GM12878 (cell line): ENCODE results near the gene JAKMIP1. TPM values are rescaled to one million over a fixed set of nuclear protein-coding genes. Genes with fewer than 3 reads are reported as not detected.

Experiments
- ATAC-seq: fragments of 200-7000 bp; cut with Tn5 transposase; 3 replicates; pipeline ENCODE4 v1.9.1; 2020; ENCODE audit warnings: mild to moderate bottlenecking, moderate library complexity
- BruUV-seq: library from RNA; stranded (reverse); fragments of 400-500 nt; replicated peaks from 2 replicates; lab custom pipeline; 2021; lab: Mats Ljungman, UMichigan
- CTCF ChIA-PET: fragments of 300-600 bp; sonication (Branson Sonifier 250); formaldehyde crosslinking; extraction: SDS; loops from one replicate; lab custom pipeline; 2021; ENCODE audit warnings: inconsistent platforms; lab: Yijun Ruan, JAX
- POLR2A ChIA-PET: fragments of 350-600 bp; formaldehyde crosslinking; extraction: SDS; loops from one replicate; lab custom pipeline; 2021; ENCODE audit warnings: inconsistent platforms; lab: Charles Lee
- RAD21 ChIA-PET: fragments of 300-600 bp; sonication (Branson Sonifier 250); formaldehyde crosslinking; loops from one replicate; lab custom pipeline; 2023; ENCODE audit warnings: antibody characterized with exemption; ENCODE audit not compliant: unreplicated experiment; lab: Charles Lee
- SMC1A ChIA-PET: fragments of 300-600 bp; sonication (Branson Sonifier 250); formaldehyde crosslinking; loops from one replicate; lab custom pipeline; 2023; ENCODE audit not compliant: unreplicated experiment, uncharacterized antibody; lab: Charles Lee
- DNase-seq: peaks from one replicate; pipeline ENCODE4 v3.0.0-alpha.2; 2011; ENCODE audit warnings: low read depth, low spot score
- FAIRE-seq: peaks from 3 replicates; lab custom pipeline; 2011; peaks lifted over from hg19 to GRCh38; lab: Jason Lieb, UNC
- H2AFZ ChIP-seq: 2 replicates; pipeline ENCODE4 v1.6.0; 2011; ENCODE audit warnings: low read depth, low read length, control low read depth; ENCODE audit not compliant: control insufficient read depth
- H3K27ac ChIP-seq: 2 replicates; pipeline ENCODE4 v1.5.1; 2011; ENCODE audit warnings: control low read depth; ENCODE audit not compliant: control insufficient read depth, insufficient read depth
- H3K27me3 ChIP-seq, 2 experiments: replicated peaks in 1 of 2; 2 replicates each; pipeline versions ENCODE4 v1.6.0 to v1.6.1; 2011; ENCODE audit warnings: low read length in 1 of 2; ENCODE audit not compliant: control insufficient read depth in 2 of 2, insufficient read depth in 2 of 2
- H3K36me3 ChIP-seq, 2 experiments: 2 replicates each; pipeline ENCODE4 v1.5.1; 2011; ENCODE audit warnings: low read length in 1 of 2; ENCODE audit not compliant: control insufficient read depth in 2 of 2, insufficient read depth in 2 of 2
- H3K4me1 ChIP-seq: 2 replicates; pipeline ENCODE4 v1.6.1; 2011; ENCODE audit warnings: mild to moderate bottlenecking, low read length, moderate library complexity, mixed read lengths; ENCODE audit not compliant: control insufficient read depth, insufficient read depth
- H3K4me2 ChIP-seq: 2 replicates; pipeline ENCODE4 v1.6.0; 2011; ENCODE audit warnings: control low read depth; ENCODE audit not compliant: control insufficient read depth, insufficient read depth
- H3K4me3 ChIP-seq: fragments of 200-600 bp; sonication (generic); 2 replicates; pipeline ENCODE4 v1.5.1; 2016
- H3K79me2 ChIP-seq: 2 replicates; pipeline ENCODE4 v1.6.0; 2011; ENCODE audit warnings: low read length; ENCODE audit not compliant: control insufficient read depth, insufficient read depth
- H3K9ac ChIP-seq: 2 replicates; pipeline ENCODE4 v1.8.0; 2011; ENCODE audit warnings: low read length, control low read depth, mixed read lengths; ENCODE audit not compliant: control insufficient read depth, insufficient read depth
- H3K9me3 ChIP-seq: replicated peaks from 3 replicates; pipeline ENCODE4 v1.5.1; 2011; ENCODE audit warnings: mild to moderate bottlenecking, low read length; ENCODE audit not compliant: control insufficient read depth, insufficient read depth
- H4K20me1 ChIP-seq: 2 replicates; pipeline ENCODE4 v1.6.0; 2011; ENCODE audit not compliant: control insufficient read depth, insufficient read depth
- CHD2 ChIP-seq: IDR thresholded peaks from 2 replicates; pipeline ENCODE4 v1.6.1; 2011; ENCODE audit warnings: low read depth, low read length, improper control_type of control experiment, borderline replicate concordance
- CREB1 ChIP-seq: IDR thresholded peaks from 2 replicates; pipeline ENCODE4 v1.6.1; 2012; ENCODE audit warnings: low read depth, mild to moderate bottlenecking, inconsistent platforms
- ESRRA ChIP-seq: IDR thresholded peaks from 2 replicates; pipeline ENCODE4 v1.6.1; 2012; ENCODE audit warnings: mild to moderate bottlenecking, low read length, improper control_type of control experiment
- HDGF ChIP-seq: fragments of 450-650 bp; IDR thresholded peaks from 2 replicates; pipeline ENCODE4 v1.6.1; 2016; ENCODE audit warnings: antibody characterized with exemption
- IRF4 ChIP-seq: IDR thresholded peaks from 2 replicates; pipeline ENCODE4 v1.6.1; 2011; ENCODE audit warnings: low read depth, low read length
- MTA2 ChIP-seq: fragments of 450-650 bp; IDR thresholded peaks from 2 replicates; pipeline ENCODE4 v1.6.1; 2016; ENCODE audit warnings: low read depth, mild to moderate bottlenecking, moderate library complexity
- NRF1 ChIP-seq: conservative IDR thresholded peaks from 2 replicates; pipeline ENCODE4 v1.6.1; 2011; ENCODE audit warnings: mild to moderate bottlenecking, low read depth, low read length, improper control_type of control experiment
- RCOR1 ChIP-seq: conservative IDR thresholded peaks from 2 replicates; pipeline ENCODE4 v1.6.1; 2012; ENCODE audit warnings: low read depth, low read length, improper control_type of control experiment
- RUNX3 ChIP-seq: IDR thresholded peaks from 2 replicates; pipeline ENCODE4 v1.6.1; 2012; ENCODE audit warnings: low read length, inconsistent platforms
- SUZ12 ChIP-seq: fragments of 200-600 bp; sonication (generic); IDR thresholded peaks from one replicate; pipeline ENCODE4 v1.6.1; 2018; ENCODE audit warnings: antibody characterized with exemption, mild to moderate bottlenecking; ENCODE audit not compliant: unreplicated experiment
- ZNF217 ChIP-seq: fragments of 450-650 bp; IDR thresholded peaks from 2 replicates; pipeline ENCODE4 v1.6.1; 2017; ENCODE audit warnings: antibody characterized with exemption, mild to moderate bottlenecking
- WGBS: methylation state at CpG from one replicate; pipeline ENCODE4 v1.1.6; 2016; ENCODE audit warnings: low lambda C conversion rate; ENCODE audit not compliant: insufficient replicate concordance, insufficient coverage; ENCODE audit errors: missing lambda C conversion rate; 5-methylcytosine and 5-hydroxymethylcytosine counted together
- in situ Hi-C: fragments of 300-500 bp; cut with MboI; formaldehyde crosslinking; loops from 9 replicates; pipeline ENCODE4 v1.14.3; 2018; ENCODE audit warnings: mixed read lengths
- intact Hi-C: fragments of 100-400 bp; cut with micrococcal nuclease; formaldehyde crosslinking; loops from one replicate; pipeline ENCODE4 v1.14.2; 2022; ENCODE audit not compliant: unreplicated experiment
- polyA plus RNA-seq, 11 experiments: library from polyadenylated mRNA; depleted of rRNA in 4 of 11; unstranded in 6 of 11; stranded (reverse) in 5 of 11; fragments of >200 nt; fragmentation: Nextera tagmentation in 4 of 11; fragmentation: Illumina TruSeq in 1 of 11; extraction: Ambion mirVana in 4 of 11; extraction: Trizol in 1 of 11; gene quantifications; 1 replicate in 1 of 11; 2 replicates in 10 of 11; pipeline versions ENCODE4 v1.2.1 to v1.2.3, GENCODE V29; 2011 to 2016; ENCODE audit warnings: inconsistent platforms in 2 of 11, missing spikeins in 2 of 11, low read depth in 1 of 11
- total RNA-seq, 4 experiments: library from RNA; depleted of rRNA in 3 of 4; stranded (reverse); fragments of >200 nt in 3 of 4; fragmentation: Illumina TruSeq in 1 of 4; extraction: Trizol in 1 of 4; gene quantifications; 2 replicates each; pipeline versions ENCODE4 v1.2.1 to v1.2.3, GENCODE V29; 2013 to 2021
- TF ChIP-seq, protein P1 (sequence below): fragments of 450-650 bp; conservative IDR thresholded peaks from 2 replicates; pipeline ENCODE4 v1.6.1; 2017; ENCODE audit warnings: mild to moderate bottlenecking, moderate library complexity
- TF ChIP-seq, protein P2 (sequence below): IDR thresholded peaks from 2 replicates; pipeline ENCODE4 v1.6.1; 2012; ENCODE audit warnings: mild to moderate bottlenecking, low read depth, low read length
- TF ChIP-seq, protein P3 (sequence below): fragments of 450-650 bp; IDR thresholded peaks from 2 replicates; pipeline ENCODE4 v1.6.1; 2017; ENCODE audit warnings: mild to moderate bottlenecking, moderate library complexity

JAKMIP1 gene
- total and polyA plus RNA-seq, 10 of the 15 experiments (the other 5 are each of a cell fraction or from before 2014, with no cell fraction given) = 0.52 to 16.7 (median 12.3) TPM

DNA sequence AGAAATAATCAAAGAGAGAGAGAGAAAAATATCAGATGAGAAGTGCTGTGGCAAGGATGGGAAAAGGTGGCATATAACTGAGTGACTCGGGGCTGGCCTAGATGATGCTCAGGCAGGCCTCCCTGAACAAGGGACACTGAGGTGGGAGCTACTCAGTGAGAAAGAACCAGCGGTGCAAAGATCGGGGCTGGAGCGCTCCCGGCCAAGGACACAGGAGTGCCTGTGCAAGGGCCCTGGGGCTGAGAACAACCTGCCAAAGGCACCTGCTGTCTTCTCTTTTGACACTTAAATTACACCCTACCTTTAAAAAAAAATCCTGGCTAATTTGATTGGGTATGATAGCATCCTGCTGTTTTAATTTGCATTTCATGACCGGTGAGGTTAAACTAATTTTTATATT lies 104.5 kb downstream of the JAKMIP1 start:
- BruUV-seq = no TSS peak
- H3K4me1 ChIP-seq = peaks cover 3% of the 10 kb centered on the region; the same call in 1 of the 2 replicates
- no peak overlapping the region for H3K4me3 ChIP-seq
- ChIA-PET SMC1A (no interaction called here), CTCF (no interaction called here), RAD21 (no interaction called here), POLR2A (no interaction called here)
- DNase-seq (no peak), FAIRE-seq (no peak), ATAC-seq (no peak)
- no peak overlapping the region for H3K9ac ChIP-seq
- intact Hi-C loops = no loop called here
- H2AFZ ChIP-seq = no peak overlapping the region
- no peaks in the 10 kb centered on the region for H3K79me2 ChIP-seq
- H3K36me3 ChIP-seq = no peaks in the 10 kb centered on the region
- no peaks in the 10 kb centered on the region for H3K9me3 ChIP-seq
- H3K4me2 ChIP-seq = no peak overlapping the region
- no peak for TF ChIP-seq RUNX3
- TF ChIP-seq NRF1 = no peak
- TF ChIP-seq MTA2 = no peak
- TF ChIP-seq, protein P1, sequence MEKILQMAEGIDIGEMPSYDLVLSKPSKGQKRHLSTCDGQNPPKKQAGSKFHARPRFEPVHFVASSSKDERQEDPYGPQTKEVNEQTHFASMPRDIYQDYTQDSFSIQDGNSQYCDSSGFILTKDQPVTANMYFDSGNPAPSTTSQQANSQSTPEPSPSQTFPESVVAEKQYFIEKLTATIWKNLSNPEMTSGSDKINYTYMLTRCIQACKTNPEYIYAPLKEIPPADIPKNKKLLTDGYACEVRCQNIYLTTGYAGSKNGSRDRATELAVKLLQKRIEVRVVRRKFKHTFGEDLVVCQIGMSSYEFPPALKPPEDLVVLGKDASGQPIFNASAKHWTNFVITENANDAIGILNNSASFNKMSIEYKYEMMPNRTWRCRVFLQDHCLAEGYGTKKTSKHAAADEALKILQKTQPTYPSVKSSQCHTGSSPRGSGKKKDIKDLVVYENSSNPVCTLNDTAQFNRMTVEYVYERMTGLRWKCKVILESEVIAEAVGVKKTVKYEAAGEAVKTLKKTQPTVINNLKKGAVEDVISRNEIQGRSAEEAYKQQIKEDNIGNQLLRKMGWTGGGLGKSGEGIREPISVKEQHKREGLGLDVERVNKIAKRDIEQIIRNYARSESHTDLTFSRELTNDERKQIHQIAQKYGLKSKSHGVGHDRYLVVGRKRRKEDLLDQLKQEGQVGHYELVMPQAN = no peak
- TF ChIP-seq HDGF = no peak
- TF ChIP-seq, protein P2, sequence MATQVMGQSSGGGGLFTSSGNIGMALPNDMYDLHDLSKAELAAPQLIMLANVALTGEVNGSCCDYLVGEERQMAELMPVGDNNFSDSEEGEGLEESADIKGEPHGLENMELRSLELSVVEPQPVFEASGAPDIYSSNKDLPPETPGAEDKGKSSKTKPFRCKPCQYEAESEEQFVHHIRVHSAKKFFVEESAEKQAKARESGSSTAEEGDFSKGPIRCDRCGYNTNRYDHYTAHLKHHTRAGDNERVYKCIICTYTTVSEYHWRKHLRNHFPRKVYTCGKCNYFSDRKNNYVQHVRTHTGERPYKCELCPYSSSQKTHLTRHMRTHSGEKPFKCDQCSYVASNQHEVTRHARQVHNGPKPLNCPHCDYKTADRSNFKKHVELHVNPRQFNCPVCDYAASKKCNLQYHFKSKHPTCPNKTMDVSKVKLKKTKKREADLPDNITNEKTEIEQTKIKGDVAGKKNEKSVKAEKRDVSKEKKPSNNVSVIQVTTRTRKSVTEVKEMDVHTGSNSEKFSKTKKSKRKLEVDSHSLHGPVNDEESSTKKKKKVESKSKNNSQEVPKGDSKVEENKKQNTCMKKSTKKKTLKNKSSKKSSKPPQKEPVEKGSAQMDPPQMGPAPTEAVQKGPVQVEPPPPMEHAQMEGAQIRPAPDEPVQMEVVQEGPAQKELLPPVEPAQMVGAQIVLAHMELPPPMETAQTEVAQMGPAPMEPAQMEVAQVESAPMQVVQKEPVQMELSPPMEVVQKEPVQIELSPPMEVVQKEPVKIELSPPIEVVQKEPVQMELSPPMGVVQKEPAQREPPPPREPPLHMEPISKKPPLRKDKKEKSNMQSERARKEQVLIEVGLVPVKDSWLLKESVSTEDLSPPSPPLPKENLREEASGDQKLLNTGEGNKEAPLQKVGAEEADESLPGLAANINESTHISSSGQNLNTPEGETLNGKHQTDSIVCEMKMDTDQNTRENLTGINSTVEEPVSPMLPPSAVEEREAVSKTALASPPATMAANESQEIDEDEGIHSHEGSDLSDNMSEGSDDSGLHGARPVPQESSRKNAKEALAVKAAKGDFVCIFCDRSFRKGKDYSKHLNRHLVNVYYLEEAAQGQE = no peak
- no peak for TF ChIP-seq SUZ12
- TF ChIP-seq IRF4 = no peak
- no peak for TF ChIP-seq CHD2
- TF ChIP-seq ZNF217 = no peak
- TF ChIP-seq CREB1 = no peak
- no peak for TF ChIP-seq RCOR1
- no peak for TF ChIP-seq ESRRA
- TF ChIP-seq, protein P3, sequence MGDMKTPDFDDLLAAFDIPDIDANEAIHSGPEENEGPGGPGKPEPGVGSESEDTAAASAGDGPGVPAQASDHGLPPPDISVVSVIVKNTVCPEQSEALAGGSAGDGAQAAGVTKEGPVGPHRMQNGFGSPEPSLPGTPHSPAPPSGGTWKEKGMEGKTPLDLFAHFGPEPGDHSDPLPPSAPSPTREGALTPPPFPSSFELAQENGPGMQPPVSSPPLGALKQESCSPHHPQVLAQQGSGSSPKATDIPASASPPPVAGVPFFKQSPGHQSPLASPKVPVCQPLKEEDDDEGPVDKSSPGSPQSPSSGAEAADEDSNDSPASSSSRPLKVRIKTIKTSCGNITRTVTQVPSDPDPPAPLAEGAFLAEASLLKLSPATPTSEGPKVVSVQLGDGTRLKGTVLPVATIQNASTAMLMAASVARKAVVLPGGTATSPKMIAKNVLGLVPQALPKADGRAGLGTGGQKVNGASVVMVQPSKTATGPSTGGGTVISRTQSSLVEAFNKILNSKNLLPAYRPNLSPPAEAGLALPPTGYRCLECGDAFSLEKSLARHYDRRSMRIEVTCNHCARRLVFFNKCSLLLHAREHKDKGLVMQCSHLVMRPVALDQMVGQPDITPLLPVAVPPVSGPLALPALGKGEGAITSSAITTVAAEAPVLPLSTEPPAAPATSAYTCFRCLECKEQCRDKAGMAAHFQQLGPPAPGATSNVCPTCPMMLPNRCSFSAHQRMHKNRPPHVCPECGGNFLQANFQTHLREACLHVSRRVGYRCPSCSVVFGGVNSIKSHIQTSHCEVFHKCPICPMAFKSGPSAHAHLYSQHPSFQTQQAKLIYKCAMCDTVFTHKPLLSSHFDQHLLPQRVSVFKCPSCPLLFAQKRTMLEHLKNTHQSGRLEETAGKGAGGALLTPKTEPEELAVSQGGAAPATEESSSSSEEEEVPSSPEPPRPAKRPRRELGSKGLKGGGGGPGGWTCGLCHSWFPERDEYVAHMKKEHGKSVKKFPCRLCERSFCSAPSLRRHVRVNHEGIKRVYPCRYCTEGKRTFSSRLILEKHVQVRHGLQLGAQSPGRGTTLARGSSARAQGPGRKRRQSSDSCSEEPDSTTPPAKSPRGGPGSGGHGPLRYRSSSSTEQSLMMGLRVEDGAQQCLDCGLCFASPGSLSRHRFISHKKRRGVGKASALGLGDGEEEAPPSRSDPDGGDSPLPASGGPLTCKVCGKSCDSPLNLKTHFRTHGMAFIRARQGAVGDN = no peak
- 77% methylated on average over 5 of the region's 6 CpGs for WGBS
- H3K27ac ChIP-seq = no peak overlapping the region
- in situ Hi-C loops = no loop called here
- H3K27me3 ChIP-seq = no peaks in the 10 kb centered on the region
- no peaks in the 10 kb centered on the region for H4K20me1 ChIP-seq
